Uterus (tissue), 4 donors: ENCODE results near the gene ENDOD1. TPM values are rescaled to one million over a fixed set of nuclear protein-coding genes. Genes with fewer than 3 reads are reported as not detected.
A peak's percentile ranks its signal among the peaks of the same experiment; 100 is the strongest.

Experiments
- DNase-seq, 2 donors: peaks; one replicate each; pipeline ENCODE4 v3.0.0-alpha.2; 2019 to 2020
- H3K27ac ChIP-seq, 2 donors: fragments of 200-600 bp; sonication (generic); 1 replicate in 1 of 2; 2 replicates in 1 of 2; pipeline ENCODE4 v1.5.1; 2016 to 2018
- H3K27me3 ChIP-seq, 2 donors: fragments of 200-600 bp; sonication (generic); one replicate each; pipeline ENCODE4 v1.5.1; 2018 to 2019; ENCODE audit warnings: control low read depth in 1 of 2
- H3K36me3 ChIP-seq, 2 donors: fragments of 200-600 bp; sonication (generic); one replicate each; pipeline ENCODE4 v1.5.1; 2019; ENCODE audit warnings: control low read depth in 1 of 2
- H3K4me1 ChIP-seq, 2 donors: fragments of 200-600 bp; sonication (generic); one replicate each; pipeline ENCODE4 v1.5.1; 2018 to 2019; ENCODE audit warnings: control low read depth in 1 of 2
- H3K4me3 ChIP-seq, 2 donors: fragments of 200-600 bp; sonication (generic); 1 replicate in 1 of 2; 2 replicates in 1 of 2; pipeline ENCODE4 v1.5.1; 2018 to 2019; ENCODE audit warnings: mild to moderate bottlenecking in 1 of 2
- H3K9me3 ChIP-seq, 2 donors: fragments of 200-600 bp; sonication (generic); one replicate each; pipeline ENCODE4 v1.5.1; 2019; ENCODE audit warnings: control low read depth in 1 of 2
- CTCF ChIP-seq, 4 experiments: fragments of 200-600 bp in 2 of 4; fragments of 450-650 bp in 2 of 4; sonication (generic) in 2 of 4; IDR thresholded peaks; one replicate each; pipeline ENCODE4 v1.5.1; 2016 to 2019; ENCODE audit warnings: antibody characterized with exemption in 4 of 4, mild to moderate bottlenecking in 2 of 4, moderate library complexity in 1 of 4
- POLR2A ChIP-seq, 2 donors: fragments of 450-650 bp; IDR thresholded peaks; one replicate each; pipeline ENCODE4 v1.6.1; 2016; ENCODE audit warnings: antibody characterized with exemption in 2 of 2, mild to moderate bottlenecking in 1 of 2, moderate library complexity in 1 of 2
- intact Hi-C: fragments of 100-400 bp; cut with DNase I; formaldehyde crosslinking; loops from one replicate; pipeline ENCODE4 v1.15.1; 2023; ENCODE audit warnings: low total_unique reads
- total RNA-seq, 4 donors: library from RNA; depleted of rRNA in 3 of 4; stranded (reverse); fragments of >200 nt in 3 of 4; gene quantifications; one replicate each; pipeline versions ENCODE4 v1.1.0 to v1.2.4, GENCODE V29; 2014 to 2023
- donor health status: DM: yes; HTN: yes; CAD: no.

ENDOD1 gene
- total RNA-seq, 4 donors from 2014 or later = 35.0 to 82.9 (median 60.0) TPM

DNA sequence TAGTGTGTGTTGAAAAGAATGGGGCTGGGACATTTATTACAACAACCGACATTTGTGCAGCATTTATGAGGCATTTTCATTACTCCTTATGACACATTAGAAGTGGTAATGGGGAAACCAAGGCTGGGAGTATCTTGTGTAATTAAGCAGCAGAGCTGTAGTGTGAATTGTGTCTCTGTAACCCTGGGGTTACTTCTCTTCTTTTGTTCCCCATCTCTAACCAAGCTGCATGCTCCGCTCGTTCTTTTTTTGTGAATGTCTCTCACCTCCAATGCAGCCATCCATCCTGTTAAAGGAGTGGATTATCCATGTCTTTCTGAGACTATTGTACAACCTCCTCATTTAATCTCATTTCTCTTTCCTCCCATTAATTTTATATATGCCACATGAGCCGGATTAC lies 65.7 kb downstream of the ENDOD1 start:
- no peak for DNase-seq
- TF ChIP-seq CTCF (IDR thresholded peaks at IDR 0.05) (no peak), POLR2A (IDR thresholded peaks at IDR 0.05) (no peak)
- Histone ChIP-seq H3K27me3 (no peaks in the 10 kb centered on the region), H3K36me3 (no peaks in the 10 kb centered on the region), H3K4me3 (no peak overlapping the region), H3K9me3 (no peaks in the 10 kb centered on the region), H3K27ac (no peak overlapping the region), H3K4me1 (peaks cover 4 to 10% of the 10 kb centered on the region in 2 donors)
- intact Hi-C loops = loop anchor here (10.0 kb wide), 1 partner anchor 609 kb away; no protein-coding TSS in a partner anchor

GRCh38 chr11:95156133-95156721 lies 66.6 kb downstream of the ENDOD1 start:
- no peak for DNase-seq
- no peak overlapping the region for H3K4me3 ChIP-seq
- TF ChIP-seq POLR2A (IDR thresholded peaks at IDR 0.05) (no peak), CTCF (IDR thresholded peaks at IDR 0.05) (no peak)
- H3K9me3 ChIP-seq = no peaks in the 10 kb centered on the region
- peaks cover 4 to 10% of the 10 kb centered on the region in 2 donors for H3K4me1 ChIP-seq
- no peaks in the 10 kb centered on the region for H3K36me3 ChIP-seq
- H3K27me3 ChIP-seq = no peaks in the 10 kb centered on the region
- intact Hi-C loops = loop anchor here (10.0 kb wide), 1 partner anchor 609 kb away; no protein-coding TSS in a partner anchor
- H3K27ac ChIP-seq = peak overlapping the region; percentile 82

- Histone ChIP-seq H3K27ac (peak overlapping the region; percentile 82), H3K4me3 (no peak overlapping the region), H3K36me3 (no peaks in the 10 kb centered on the region), H3K9me3 (no peaks in the 10 kb centered on the region), H3K27me3 (no peaks in the 10 kb centered on the region), H3K4me1 (peaks cover 4 to 10% of the 10 kb centered on the region in 2 donors)
- intact Hi-C loops = loop anchor here (10.0 kb wide), 1 partner anchor 608 kb away; no protein-coding TSS in a partner anchor
- DNase-seq = peak; percentile 47 to 66
- TF ChIP-seq CTCF (IDR thresholded peaks at IDR 0.05) (no peak), POLR2A (IDR thresholded peaks at IDR 0.05) (no peak)
These were observed 67.4 kb downstream of the ENDOD1 start for GRCh38 chr11:95156916-95157541.

DNA sequence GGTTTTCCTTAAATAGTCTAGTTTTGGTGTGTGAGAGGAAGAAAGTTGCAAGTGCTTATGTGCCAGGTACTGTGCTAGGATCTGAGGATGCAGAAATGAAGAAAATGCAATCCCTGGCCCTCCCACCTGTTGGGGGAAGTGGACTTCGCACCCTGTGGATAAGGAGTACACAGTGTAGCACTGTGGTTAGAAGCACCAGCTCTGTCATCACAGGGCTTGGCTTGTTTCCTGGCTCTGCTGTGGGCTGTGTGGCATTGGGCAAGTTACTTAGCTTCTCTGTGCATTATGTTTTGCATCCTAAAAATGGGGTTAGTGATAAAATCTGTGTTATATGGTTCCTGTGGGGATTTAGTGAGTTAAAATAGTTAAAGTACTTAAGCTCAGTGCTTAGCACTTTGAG lies 68.2 kb downstream of the ENDOD1 start:
- no peak for DNase-seq
- intact Hi-C loops = loop anchor here (10.0 kb wide), 1 partner anchor 607 kb away; no protein-coding TSS in a partner anchor
- no peaks in the 10 kb centered on the region for H3K36me3 ChIP-seq
- no peaks in the 10 kb centered on the region for H3K9me3 ChIP-seq
- H3K27me3 ChIP-seq = no peaks in the 10 kb centered on the region
- H3K4me3 ChIP-seq = no peak overlapping the region
- no peak for TF ChIP-seq CTCF (IDR thresholded peaks at IDR 0.05)
- TF ChIP-seq POLR2A (IDR thresholded peaks at IDR 0.05) = no peak
- H3K4me1 ChIP-seq = peaks cover 4 to 10% of the 10 kb centered on the region in 2 donors
- peak overlapping the region; percentile 82 for H3K27ac ChIP-seq

GRCh38 chr11:95161248-95161647 lies 71.6 kb downstream of the ENDOD1 start:
- no peak overlapping the region for H3K27ac ChIP-seq
- peaks cover 4 to 10% of the 10 kb centered on the region in 2 donors for H3K4me1 ChIP-seq
- no peak overlapping the region for H3K4me3 ChIP-seq
- no peak for DNase-seq
- no peaks in the 10 kb centered on the region for H3K9me3 ChIP-seq
- no peaks in the 10 kb centered on the region for H3K36me3 ChIP-seq
- intact Hi-C loops = no loop called here
- TF ChIP-seq CTCF (IDR thresholded peaks at IDR 0.05) (no peak), POLR2A (IDR thresholded peaks at IDR 0.05) (no peak)
- H3K27me3 ChIP-seq = no peaks in the 10 kb centered on the region
